Natural killer cell (primary cell): ENCODE measurements around the gene SLC9A8. TPM values are rescaled to one million over a fixed set of nuclear protein-coding genes. Genes with fewer than 3 reads are reported as not detected.

Experiments used
- ATAC-seq, 3 donors: fragments of 150-1000 bp in 2 of 3; fragments of 200-7000 bp in 1 of 3; cut with Tn5 transposase; 1 replicate in 1 of 3; 2 replicates in 2 of 3; pipeline ENCODE4 v1.10.0; 2021; ENCODE audit warnings: mild to moderate bottlenecking in 2 of 3, moderate library complexity in 2 of 3
- DNase-seq, 2 donors: peaks; one replicate each; pipeline versions ENCODE4 v3.0.0 to v3.0.0-alpha.2; 2013 to 2021; ENCODE audit warnings: mixed read lengths in 1 of 2
- H3K27ac ChIP-seq: one replicate; pipeline ENCODE4 v1.5.1; 2013; ENCODE audit warnings: mild to moderate bottlenecking, low read length
- H3K27me3 ChIP-seq: one replicate; pipeline ENCODE4 v1.6.1; 2013; ENCODE audit warnings: low read length; ENCODE audit not compliant: control insufficient read depth, insufficient read depth
- H3K36me3 ChIP-seq: one replicate; pipeline ENCODE4 v1.6.1; 2013; ENCODE audit warnings: low read length; ENCODE audit not compliant: control insufficient read depth, insufficient read depth
- H3K4me1 ChIP-seq: one replicate; pipeline ENCODE4 v1.6.1; 2013; ENCODE audit warnings: low read length; ENCODE audit not compliant: control insufficient read depth, insufficient read depth
- H3K4me3 ChIP-seq: one replicate; pipeline ENCODE4 v1.5.1; 2013; ENCODE audit warnings: low read length
- H3K9me3 ChIP-seq: one replicate; pipeline ENCODE4 v1.6.1; 2013; ENCODE audit warnings: low read length; ENCODE audit not compliant: control insufficient read depth, insufficient read depth
- H3K27ac Mint-ChIP-seq, 2 donors: one replicate each; pipeline ENCODE4 v1.8.0; 2022; ENCODE audit warnings: mild to moderate bottlenecking in 2 of 2, mixed read lengths in 2 of 2, moderate library complexity in 1 of 2
- H3K27me3 Mint-ChIP-seq, 2 donors: one replicate each; pipeline ENCODE4 v1.8.0; 2022; ENCODE audit warnings: low read depth in 2 of 2, mixed read lengths in 2 of 2
- H3K36me3 Mint-ChIP-seq: one replicate; pipeline ENCODE4 v1.8.0; 2022; ENCODE audit warnings: mixed read lengths
- H3K4me1 Mint-ChIP-seq, 2 donors: one replicate each; pipeline ENCODE4 v1.8.0; 2022; ENCODE audit warnings: mixed read lengths in 2 of 2
- H3K4me3 Mint-ChIP-seq: one replicate; pipeline ENCODE4 v1.8.0; 2022; ENCODE audit warnings: mild to moderate bottlenecking, moderate library complexity, mixed read lengths
- H3K9me3 Mint-ChIP-seq, 2 donors: one replicate each; pipeline ENCODE4 v1.8.0; 2022; ENCODE audit warnings: mixed read lengths in 2 of 2
- CTCF ChIP-seq: fragments of 200-600 bp; IDR thresholded peaks from one replicate; pipeline ENCODE4 v1.8.0; 2022; ENCODE audit warnings: antibody characterized with exemption
- WGBS: methylation state at CpG from one replicate; pipeline ENCODE4 v1.1.7; 2013; ENCODE audit warnings: missing lambda C conversion rate; ENCODE audit not compliant: insufficient coverage; 5-methylcytosine and 5-hydroxymethylcytosine counted together
- intact Hi-C: fragments of 100-400 bp; cut with micrococcal nuclease; formaldehyde crosslinking; loops from one replicate; pipeline ENCODE4 v1.14.2; 2022
- total RNA-seq, 4 donors: library from RNA; stranded (reverse); fragments of 120-200 nt in 1 of 4; gene quantifications; one replicate each; pipeline versions ENCODE4 v1.2.3 to v1.2.4, GENCODE V29; 2013 to 2022

The SLC9A8 gene
- total RNA-seq, 3 donors from 2014 or later (not counting 1 experiment from before 2014, with no cell fraction given) = 54.5 to 68.7 (median 58.8) TPM

- Histone ChIP-seq H3K9me3 (no peaks in the 10 kb centered on the region), H3K4me1 (peaks cover 11% of the 10 kb centered on the region), H3K27ac (no peak overlapping the region), H3K36me3 (no peaks in the 10 kb centered on the region), H3K27me3 (no peaks in the 10 kb centered on the region), H3K4me3 (no peak overlapping the region)
- no peaks in the 10 kb centered on the region for H3K27me3 Mint-ChIP-seq
- H3K36me3 Mint-ChIP-seq = no peaks in the 10 kb centered on the region
- H3K9me3 Mint-ChIP-seq = no peaks in the 10 kb centered on the region
- H3K27ac Mint-ChIP-seq = no peak overlapping the region
- no peak for DNase-seq
- WGBS = 9% methylated on average over 1 of the region's 2 CpGs
- TF ChIP-seq CTCF = no peak
- intact Hi-C loops = no loop called here
- H3K4me1 Mint-ChIP-seq = peaks cover 9 to 10% of the 10 kb centered on the region in 2 donors
- no peak for ATAC-seq
- no peak overlapping the region for H3K4me3 Mint-ChIP-seq
Measured at GRCh38 chr20:49784291-49784690, 28.3 kb upstream of the SLC9A8 start.

GRCh38 chr20:49785149-49785851 lies 27.3 kb upstream of the SLC9A8 start:
- Histone ChIP-seq H3K4me3 (no peak overlapping the region), H3K36me3 (no peaks in the 10 kb centered on the region), H3K27ac (no peak overlapping the region), H3K4me1 (peaks cover 11% of the 10 kb centered on the region), H3K27me3 (no peaks in the 10 kb centered on the region), H3K9me3 (no peaks in the 10 kb centered on the region)
- H3K4me1 Mint-ChIP-seq = peaks cover 9 to 10% of the 10 kb centered on the region in 2 donors
- H3K4me3 Mint-ChIP-seq = no peak overlapping the region
- no peaks in the 10 kb centered on the region for H3K36me3 Mint-ChIP-seq
- DNase-seq (no peak), ATAC-seq (no peak)
- intact Hi-C loops = no loop called here
- WGBS = 82% methylated on average over 15 of the region's 15 CpGs
- H3K27ac Mint-ChIP-seq = peak overlapping the region in 1 of 2 donors; percentile 70
- no peaks in the 10 kb centered on the region for H3K9me3 Mint-ChIP-seq
- TF ChIP-seq CTCF = no peak
- no peaks in the 10 kb centered on the region for H3K27me3 Mint-ChIP-seq

- 19% methylated on average over 4 of the region's 4 CpGs for WGBS
- H3K4me3 ChIP-seq = no peak overlapping the region
- no peaks in the 10 kb centered on the region for H3K36me3 ChIP-seq
- DNase-seq (no peak), ATAC-seq (peak; percentile 36 to 64 (median 47))
- Mint-ChIP-seq H3K4me3 (peak overlapping the region; percentile 17), H3K27me3 (no peaks in the 10 kb centered on the region), H3K9me3 (no peaks in the 10 kb centered on the region), H3K27ac (peak overlapping the region in 1 of 2 donors; percentile 70), H3K36me3 (no peaks in the 10 kb centered on the region), H3K4me1 (peaks cover 9 to 10% of the 10 kb centered on the region in 2 donors)
- peaks cover 11% of the 10 kb centered on the region for H3K4me1 ChIP-seq
- H3K9me3 ChIP-seq = no peaks in the 10 kb centered on the region
- H3K27ac ChIP-seq = no peak overlapping the region
- intact Hi-C loops = no loop called here
- no peaks in the 10 kb centered on the region for H3K27me3 ChIP-seq
- TF ChIP-seq CTCF = no peak
Measured at GRCh38 chr20:49785852-49786175, 26.8 kb upstream of the SLC9A8 start.

- intact Hi-C loops = no loop called here
- ATAC-seq = no peak
Measured at GRCh38 chr20:49786196-49786595, 26.4 kb upstream of the SLC9A8 start.

More at GRCh38 chr20:49786196-49786595, 26.4 kb upstream of the SLC9A8 start:
- H3K27me3 ChIP-seq = no peaks in the 10 kb centered on the region
- H3K27ac Mint-ChIP-seq = peak overlapping the region in 1 of 2 donors; percentile 70
- no peak for DNase-seq
- WGBS = 58% methylated on average over 7 of the region's 11 CpGs
- no peak overlapping the region for H3K4me3 ChIP-seq
- no peaks in the 10 kb centered on the region for H3K36me3 ChIP-seq
- H3K4me3 Mint-ChIP-seq = no peak overlapping the region
- H3K4me1 Mint-ChIP-seq = peaks cover 9 to 10% of the 10 kb centered on the region in 2 donors
- peaks cover 11% of the 10 kb centered on the region for H3K4me1 ChIP-seq
- H3K9me3 ChIP-seq = no peaks in the 10 kb centered on the region
- H3K9me3 Mint-ChIP-seq = no peaks in the 10 kb centered on the region
- H3K36me3 Mint-ChIP-seq = no peaks in the 10 kb centered on the region
- H3K27ac ChIP-seq = no peak overlapping the region
- no peak for TF ChIP-seq CTCF
- no peaks in the 10 kb centered on the region for H3K27me3 Mint-ChIP-seq
